Retina (tissue), 1 donor: ENCODE data around the gene GIPC1.
"Not testable (repeated sequence)": the region's sequence is repeated elsewhere in the genome, so short reads cannot be mapped to it uniquely, and the experiment has no call there.

ENCODE experiments used
- DNase-seq: peaks from one replicate; pipeline ENCODE4 v3.0.0-alpha.2; 2016

Gene GIPC1, protein sequence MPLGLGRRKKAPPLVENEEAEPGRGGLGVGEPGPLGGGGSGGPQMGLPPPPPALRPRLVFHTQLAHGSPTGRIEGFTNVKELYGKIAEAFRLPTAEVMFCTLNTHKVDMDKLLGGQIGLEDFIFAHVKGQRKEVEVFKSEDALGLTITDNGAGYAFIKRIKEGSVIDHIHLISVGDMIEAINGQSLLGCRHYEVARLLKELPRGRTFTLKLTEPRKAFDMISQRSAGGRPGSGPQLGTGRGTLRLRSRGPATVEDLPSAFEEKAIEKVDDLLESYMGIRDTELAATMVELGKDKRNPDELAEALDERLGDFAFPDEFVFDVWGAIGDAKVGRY

DNA sequence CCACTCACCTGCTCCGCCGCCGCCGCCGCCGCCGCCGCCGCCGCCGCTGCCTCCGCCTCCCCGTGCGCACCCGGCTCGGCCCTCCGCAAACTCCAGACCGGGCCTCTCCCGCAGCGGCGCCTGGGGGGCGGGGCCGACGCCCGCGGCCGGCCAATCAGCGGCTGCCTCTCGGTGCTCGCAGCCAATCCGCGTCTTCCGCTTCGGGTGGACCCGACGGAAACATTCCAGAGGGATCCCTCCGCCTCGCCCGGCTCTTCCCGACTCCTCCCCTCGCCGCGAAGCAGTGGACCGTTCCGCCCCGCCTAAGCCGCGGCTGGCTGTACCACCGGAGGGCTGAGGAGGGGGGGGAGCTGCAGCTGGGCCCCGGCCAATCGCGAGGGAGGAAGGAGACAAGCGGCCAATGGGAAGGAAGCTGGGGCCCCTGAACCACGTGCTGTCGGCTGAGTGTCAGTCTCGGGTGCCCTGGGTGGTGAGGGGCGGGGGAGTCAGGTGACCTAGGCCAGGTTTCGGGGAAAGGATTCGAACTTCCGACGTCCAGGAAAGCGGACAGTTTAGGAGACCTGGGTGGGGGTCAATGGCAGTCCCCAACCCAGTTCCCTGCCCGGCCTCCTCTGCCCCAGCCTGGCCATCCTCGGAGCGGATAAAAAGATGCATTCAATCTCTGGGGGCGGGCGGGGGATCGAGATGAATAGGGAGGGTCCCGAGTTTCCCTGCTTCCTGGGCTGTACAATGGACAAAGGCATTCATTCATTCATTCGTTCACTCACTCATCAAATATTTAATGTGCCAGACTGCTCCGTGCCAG is at the start of gene GIPC1:
Gene GIPC1 (minus strand): TSS at position 99 of the 805 bp plus-strand sequence. CDS start 13,151 bp downstream, outside the sequence.
- DNase-seq, result peak; percentile 99

GRCh38 chr19:14545716-14546082 is 49.8 kb upstream of the GIPC1 start:
- peak; percentile 43 for DNase-seq

DNA sequence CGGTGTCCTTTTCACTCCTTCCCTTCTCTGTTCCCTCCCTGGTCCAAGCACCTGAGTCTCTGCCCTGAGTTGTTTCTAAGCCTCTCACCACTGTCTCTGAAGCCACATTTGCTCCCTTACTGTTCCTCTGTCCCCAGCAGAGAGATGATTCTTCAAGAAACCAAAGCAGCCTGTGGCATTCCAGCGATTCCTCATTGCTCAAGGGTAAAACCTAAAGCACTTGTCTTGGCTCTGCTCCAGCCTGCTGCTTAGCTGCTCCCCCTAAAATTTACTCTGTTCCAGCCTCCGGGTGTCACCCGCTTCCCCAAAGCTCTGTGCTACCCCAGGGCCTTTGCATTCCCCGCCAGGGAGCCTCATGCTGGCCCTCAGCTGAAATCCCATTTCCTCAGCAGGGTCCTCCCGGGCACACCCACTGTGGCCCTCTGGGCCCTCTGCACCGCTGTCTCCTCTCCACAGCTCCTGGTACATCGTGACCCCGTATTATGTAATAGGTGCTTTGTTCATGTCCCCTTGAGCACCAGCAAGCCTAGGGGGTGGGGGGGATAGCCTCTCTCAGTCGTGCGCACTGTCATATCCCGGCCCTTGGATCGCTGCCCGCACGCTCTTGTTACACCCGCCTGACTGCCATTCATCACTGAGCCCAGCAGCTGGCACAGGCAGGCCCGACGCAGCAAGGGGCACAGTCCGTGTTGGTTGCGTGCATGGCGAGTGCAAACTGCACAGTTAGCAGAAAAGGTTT is 49.2 kb upstream of the GIPC1 start:
- DNase-seq, result peak; percentile 48

DNA sequence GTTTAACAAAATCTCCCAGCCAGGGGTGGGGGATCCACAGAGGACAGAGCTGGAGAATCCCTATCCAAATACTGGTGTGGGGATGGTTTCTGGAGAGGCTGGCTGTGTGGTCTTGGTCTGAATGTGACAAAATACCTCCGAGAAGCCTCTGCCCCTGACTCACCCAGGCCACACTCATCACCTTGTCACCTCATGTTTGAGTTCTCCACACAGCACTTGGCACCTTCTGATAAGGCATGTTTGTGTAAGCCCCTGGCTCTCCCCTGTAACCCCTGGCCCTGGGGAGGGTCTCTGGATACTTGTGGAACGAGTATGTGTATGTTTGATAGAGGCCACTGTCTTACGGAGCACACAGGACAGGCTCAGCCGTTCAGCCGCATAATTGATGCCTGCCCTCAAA is 48.1 kb upstream of the GIPC1 start:
- no peak for DNase-seq

DNA sequence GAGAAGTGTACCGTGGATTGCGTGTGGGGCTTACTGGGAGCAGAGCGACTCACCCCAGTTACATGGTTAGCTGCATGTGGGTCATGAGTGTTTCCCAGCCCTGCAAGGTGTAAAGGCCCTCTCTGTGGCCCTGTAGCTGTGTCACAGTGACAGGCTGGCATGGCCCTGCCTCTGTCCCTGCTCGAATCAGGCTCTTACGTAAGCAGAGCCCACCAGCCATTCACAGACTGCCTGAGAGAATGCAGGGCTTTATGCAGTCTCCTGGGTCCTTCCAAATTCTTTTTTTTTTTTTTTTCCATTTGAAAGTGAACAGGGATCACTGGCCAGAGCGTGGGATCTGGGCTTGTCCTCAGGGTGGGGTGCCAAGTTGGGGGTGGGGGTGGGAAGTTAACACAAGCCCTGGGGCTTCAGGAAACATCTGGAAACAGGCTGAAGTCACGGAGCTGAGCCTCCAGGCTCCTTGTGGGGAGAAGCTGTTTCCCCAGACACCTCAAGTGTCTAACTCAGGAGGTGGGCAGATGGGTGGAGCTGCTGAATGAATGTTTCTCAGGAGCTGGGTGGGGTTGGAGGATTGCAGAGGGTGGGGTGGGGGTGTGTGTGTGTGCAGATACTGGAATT is 46.9 kb upstream of the GIPC1 start:
- DNase-seq, result no peak

DNA sequence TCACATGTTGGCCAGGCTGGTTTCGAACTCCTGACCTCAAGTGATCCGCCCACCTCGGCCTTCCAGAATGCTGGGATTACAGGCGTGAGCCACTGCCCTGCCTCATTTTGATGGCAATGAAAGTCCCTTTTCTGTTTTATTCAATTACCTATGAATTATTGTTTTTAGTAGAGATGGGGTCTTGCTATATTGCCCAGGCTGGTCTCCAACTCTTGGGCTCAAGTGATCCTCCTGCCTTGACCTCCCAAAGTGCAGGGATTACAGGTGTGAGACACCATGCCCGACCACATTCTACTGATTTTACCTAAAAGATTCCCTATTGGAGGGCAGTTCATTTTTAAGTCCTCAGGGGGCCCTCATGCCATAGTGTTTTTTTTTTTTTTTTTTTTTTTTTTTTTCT is 46.1 kb upstream of the GIPC1 start:
- not testable (repeated sequence) for DNase-seq

DNA sequence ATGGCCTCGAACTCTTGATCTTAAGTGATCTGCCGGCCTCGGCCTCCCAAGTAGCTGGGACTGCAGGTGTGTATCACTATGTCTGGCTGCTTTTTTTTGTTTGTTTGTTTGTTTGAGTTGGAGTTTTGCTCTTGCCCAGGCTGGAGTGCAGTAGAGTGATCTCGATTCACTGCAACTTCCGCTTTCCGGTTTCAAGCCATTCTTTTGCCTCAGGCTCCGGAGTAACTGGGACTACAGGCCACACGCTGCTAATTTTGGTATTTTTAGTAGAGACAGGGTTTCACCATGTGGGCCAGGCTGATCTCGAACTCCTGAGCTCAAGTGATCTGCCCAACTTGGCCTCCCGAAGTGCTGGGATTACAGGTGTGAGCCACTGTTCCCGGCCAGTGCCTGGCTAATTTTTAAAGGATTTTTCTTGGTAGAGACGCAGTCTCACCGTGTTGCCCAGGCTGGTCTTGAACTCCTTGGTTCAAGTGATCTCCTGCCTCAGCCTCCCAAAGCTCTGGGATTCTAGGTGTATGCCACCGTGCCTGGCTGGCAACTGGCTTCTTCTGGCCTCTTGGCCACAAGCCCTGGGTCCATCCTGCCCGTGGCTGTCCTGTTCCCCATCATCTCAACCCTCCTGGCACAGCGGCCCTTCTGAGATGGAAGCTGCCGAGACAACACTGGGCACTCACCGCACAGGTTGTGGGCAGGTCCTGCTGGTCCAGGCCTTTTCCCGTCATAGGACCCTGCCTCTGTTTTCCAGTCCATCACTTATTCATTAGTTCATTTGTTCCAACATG is 45.0 kb upstream of the GIPC1 start:
- DNase-seq, result no peak

- no peak for DNase-seq
These were observed 41.2 kb upstream of the GIPC1 start for GRCh38 chr19:14536926-14537692.

DNA sequence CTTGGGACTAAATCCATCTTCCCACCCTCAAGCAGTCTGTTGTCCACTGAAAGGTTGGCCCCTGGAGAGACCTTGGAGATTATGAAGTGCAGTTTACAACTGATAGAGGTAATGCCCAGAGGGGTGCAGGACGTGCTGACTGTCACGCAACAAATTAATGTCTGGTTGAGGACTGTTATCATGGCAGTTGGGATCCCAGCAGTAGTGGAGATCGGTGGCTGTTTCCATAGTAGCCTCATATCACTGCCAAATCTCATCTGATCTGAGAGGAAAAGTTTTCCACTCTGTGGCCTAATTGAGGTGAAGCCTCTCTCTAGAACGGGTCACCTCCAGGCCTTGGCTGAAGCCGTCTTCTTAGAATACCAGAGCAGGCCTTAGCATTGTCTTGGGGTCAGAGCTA is 37.5 kb upstream of the GIPC1 start:
- peak; percentile 30 for DNase-seq

DNA sequence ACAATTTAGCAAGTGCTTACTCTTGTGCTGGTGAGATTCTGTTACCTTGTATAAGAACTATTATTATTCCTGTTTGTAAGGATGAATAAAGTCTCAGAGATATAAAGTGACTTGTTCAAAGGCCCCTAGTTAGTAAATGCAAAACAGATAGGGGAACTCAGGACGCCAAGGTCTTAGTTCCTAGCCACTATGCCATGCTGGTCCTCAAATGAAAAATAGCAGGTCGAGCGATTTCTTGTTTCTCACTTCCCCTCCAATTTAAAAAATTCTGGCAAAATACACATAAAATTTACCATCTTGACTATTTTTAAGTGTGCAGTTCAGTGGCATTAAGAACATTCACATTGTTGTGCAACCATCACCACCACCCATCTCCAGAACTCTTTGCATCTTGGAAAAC is 34.6 kb upstream of the GIPC1 start:
- no peak for DNase-seq

DNA sequence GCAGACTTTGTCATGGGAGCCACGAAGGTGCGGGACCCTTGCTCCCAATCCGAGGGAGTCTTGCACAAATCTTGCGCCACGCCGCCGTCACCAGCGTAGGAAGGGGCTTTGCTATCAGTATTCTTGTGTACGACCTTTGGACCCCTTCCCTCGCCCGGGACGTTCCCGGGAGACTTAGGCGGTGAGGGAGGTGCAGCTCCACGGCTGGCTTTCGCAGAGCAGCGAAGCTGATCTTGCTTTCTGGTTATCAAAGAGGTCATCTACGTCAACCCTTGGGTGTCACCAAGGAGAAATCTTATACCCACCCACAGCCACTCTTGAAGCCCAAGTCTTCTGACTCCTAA is 34.0 kb upstream of the GIPC1 start:
- no peak for DNase-seq

- peak; percentile 100 for DNase-seq
These were observed 33.5 kb upstream of the GIPC1 start, which contains the start of gene TECR for GRCh38 chr19:14529254-14530004. Gene TECR, plus strand, starts transcription at chr19:14529594. Its CDS starts 103 bp downstream, at chr19:14529697.

GRCh38 chr19:14528419-14529253 is 32.7 kb upstream of the GIPC1 start:
- DNase-seq, result no peak

GRCh38 chr19:14526423-14526822 is 30.5 kb upstream of the GIPC1 start:
- no peak for DNase-seq

DNA sequence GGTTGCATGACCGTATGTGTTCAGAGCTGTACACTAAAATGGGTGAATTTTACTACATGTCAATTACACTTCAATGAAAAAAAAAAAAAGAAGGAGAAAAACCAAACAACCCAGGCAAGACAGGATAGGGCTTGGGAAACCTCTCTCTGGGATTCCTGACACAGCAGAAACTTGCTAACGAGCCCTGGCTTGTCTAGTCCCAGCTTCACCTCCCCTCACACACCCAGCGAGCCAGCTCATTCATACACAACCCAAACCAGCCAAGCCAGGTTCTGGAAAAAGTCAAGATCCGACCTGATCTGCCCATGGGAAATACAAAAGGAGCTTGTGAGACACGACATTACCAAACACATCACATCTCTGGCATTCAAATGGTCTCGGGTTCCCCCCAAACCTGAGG is 29.8 kb upstream of the GIPC1 start:
- no peak for DNase-seq

DNA sequence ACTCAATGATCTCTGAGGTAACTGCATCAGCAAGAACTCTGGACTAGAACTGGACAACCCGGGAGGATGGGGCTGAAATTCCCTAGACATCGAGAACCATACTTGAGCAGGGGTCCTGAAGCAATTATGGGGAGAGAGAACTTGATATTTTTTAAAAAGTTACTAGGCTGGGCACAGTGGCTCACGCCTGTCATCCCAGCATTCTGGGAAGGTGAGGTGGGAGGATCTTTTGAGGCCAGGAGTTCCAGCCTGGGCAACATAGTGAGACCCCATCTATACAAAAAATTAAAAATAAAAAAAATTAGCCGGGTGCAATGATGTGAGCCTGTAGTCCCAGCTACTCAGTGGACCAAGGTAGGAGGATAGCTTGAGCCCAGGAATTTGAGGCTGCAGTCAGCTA is 24.6 kb upstream of the GIPC1 start:
- no peak for DNase-seq

DNA sequence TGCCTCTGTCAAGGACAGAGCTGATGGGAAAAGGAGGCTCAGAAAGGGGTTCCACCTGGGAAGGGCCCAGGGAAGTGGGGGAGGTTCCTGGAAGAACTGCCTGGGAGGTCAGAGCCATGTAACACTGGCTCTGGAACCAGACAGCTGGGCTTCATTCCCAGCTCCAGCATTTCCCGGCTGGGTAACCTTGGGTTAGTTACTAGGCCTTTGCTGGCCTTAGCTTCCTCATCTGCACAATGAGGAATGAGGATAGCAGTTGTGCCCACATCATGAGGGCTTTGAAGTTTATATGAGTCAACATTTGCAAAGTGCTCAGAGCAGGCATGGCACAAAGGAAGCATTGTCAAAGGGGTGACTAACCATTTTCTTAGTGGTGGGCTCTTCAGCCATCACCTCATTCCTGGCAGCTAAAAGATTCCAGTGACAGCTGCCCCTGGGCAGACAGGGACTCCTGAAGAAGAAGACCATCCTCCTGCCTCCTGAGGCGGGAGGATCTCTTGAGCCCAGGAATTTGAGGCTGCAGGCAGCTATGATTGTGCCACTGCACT is 24.0 kb upstream of the GIPC1 start:
- no peak for DNase-seq

DNA sequence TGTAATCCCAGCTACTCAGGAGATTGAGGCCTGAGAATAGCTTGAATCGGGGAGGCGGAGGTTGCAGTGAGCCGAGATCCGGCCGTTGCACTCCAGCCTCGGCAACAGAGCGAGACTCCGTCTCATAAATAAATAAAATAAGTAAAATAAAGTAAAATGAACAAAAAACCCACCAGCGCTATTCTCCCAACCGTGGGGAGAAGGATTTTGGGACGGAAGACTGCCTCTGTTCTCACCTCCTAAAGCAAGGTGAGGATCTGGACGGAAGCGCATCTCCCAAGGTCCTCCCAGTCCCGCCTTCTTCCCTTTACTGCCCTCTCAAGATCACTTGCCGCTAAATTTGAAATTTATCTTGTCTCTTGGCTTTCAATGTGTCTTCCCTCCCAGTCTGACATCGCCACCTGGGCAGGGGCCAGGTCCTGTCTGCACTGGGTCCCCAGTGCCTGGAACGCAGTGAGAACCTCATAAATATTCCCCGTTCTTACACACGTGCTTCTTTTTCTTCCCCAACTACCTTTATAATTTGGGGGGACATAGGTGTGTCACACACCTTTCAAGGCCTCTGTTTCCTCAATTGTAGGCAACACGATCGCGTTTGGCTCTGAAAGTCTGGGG is 23.4 kb upstream of the GIPC1 start:
- no peak for DNase-seq
